ENCODE measurements around the gene CMTR1. TPM values are rescaled to one million over a fixed set of nuclear protein-coding genes. Genes with fewer than 3 reads are reported as not detected.

Gene CMTR1
- total RNA-seq, 1 donor from 2014 or later: 60.1 TPM

GRCh38 chr6:37530297-37530696 is 97.3 kb downstream of the CMTR1 start:
- Mint-ChIP-seq H3K27ac (no peak overlapping the region), H3K27me3 (ENCODE audit: low read depth) (peaks cover 55% of the 10 kb centered on the region), H3K36me3 (no peaks in the 10 kb centered on the region), H3K4me3 (no peak overlapping the region), H3K9me3 (no peaks in the 10 kb centered on the region), H3K4me1 (peaks cover 4% of the 10 kb centered on the region)
- TF ChIP-seq CTCF (IDR thresholded peaks at IDR 0.05; ENCODE audit: unreplicated experiment): no peak
- DNase-seq (ENCODE audit: low spot score in 2 of 2, unreplicated experiment in 2 of 2): no peak

GRCh38 chr6:37531026-37531425 is 98.0 kb downstream of the CMTR1 start:
- Mint-ChIP-seq H3K27ac (no peak overlapping the region), H3K4me3 (no peak overlapping the region), H3K9me3 (no peaks in the 10 kb centered on the region), H3K4me1 (peaks cover 11% of the 10 kb centered on the region), H3K27me3 (ENCODE audit: low read depth) (peaks cover 56% of the 10 kb centered on the region), H3K36me3 (no peaks in the 10 kb centered on the region)
- TF ChIP-seq CTCF (IDR thresholded peaks at IDR 0.05; ENCODE audit: unreplicated experiment): no peak
- no peak for DNase-seq (ENCODE audit: low spot score in 2 of 2, unreplicated experiment in 2 of 2)

Other genes with a start within 250 kb of the CMTR1 start
- 14.8 to 15.2 TPM (median 15.1 TPM) in 3 replicates for gene TBC1D22B, start 175.4 kb upstream of the CMTR1 start, total RNA-seq
- gene TMEM217, start 175.1 kb upstream of the CMTR1 start, total RNA-seq: 1.5 to 2.7 TPM (median 2.0 TPM) in 3 replicates
- gene RNF8, start 79.2 kb upstream of the CMTR1 start, total RNA-seq: 22.6 to 27.0 TPM (median 25.2 TPM) in 3 replicates
- 23.8 to 26.0 TPM (median 24.8 TPM) in 3 replicates for gene CCDC167, start 66.7 kb downstream of the CMTR1 start, total RNA-seq

Measured in mesothelial cell of epicardium (in vitro differentiated cells).